Measurements from ENCODE around the gene MYO1C.
A peak's percentile ranks its signal among the peaks of the same experiment; 100 is the strongest.
"Not testable (repeated sequence)": the region's sequence is repeated elsewhere in the genome, so short reads cannot be mapped to it uniquely, and the experiment has no call there.

MYO1C gene

GRCh38 chr17:1492249-1493206, at the start of gene MYO1C:
MYO1C (minus strand) TSS chr17:1492686; CDS start chr17:1492487, 199 bp downstream.
- peak; percentile 87 for DNase-seq

GRCh38 chr17:1541367-1541904, 49.0 kb upstream of the MYO1C start:
- DNase-seq, result no peak

- DNase-seq, result no peak
Measured at GRCh38 chr17:1539811-1540210, 47.3 kb upstream of the MYO1C start.

GRCh38 chr17:1535737-1536136, 43.3 kb upstream of the MYO1C start:
- DNase-seq, result no peak

GRCh38 chr17:1533661-1534325, 41.3 kb upstream of the MYO1C start:
- DNase-seq, result no peak

GRCh38 chr17:1532836-1533602, 40.5 kb upstream of the MYO1C start:
- peak; percentile 76 for DNase-seq

- no peak for DNase-seq
Measured at GRCh38 chr17:1529863-1530262, 37.4 kb upstream of the MYO1C start.

GRCh38 chr17:1526876-1527275, 34.4 kb upstream of the MYO1C start:
- DNase-seq, result not testable (repeated sequence)

GRCh38 chr17:1522626-1523025, 30.1 kb upstream of the MYO1C start:
- DNase-seq, result no peak

GRCh38 chr17:1521086-1521640, 28.7 kb upstream of the MYO1C start:
- no peak for DNase-seq

GRCh38 chr17:1519678-1520077, 27.2 kb upstream of the MYO1C start:
- DNase-seq, result no peak

- no peak for DNase-seq
Measured at GRCh38 chr17:1518410-1518809, 25.9 kb upstream of the MYO1C start.

- peak; percentile 99 for DNase-seq
Measured at GRCh38 chr17:1516388-1517161, 24.1 kb upstream of the MYO1C start, which contains the start of gene INPP5K. INPP5K (minus strand) TSS chr17:1516612; CDS start chr17:1516499, 113 bp downstream.

- peak; percentile 91 for DNase-seq
Measured at GRCh38 chr17:1515640-1516387, 23.3 kb upstream of the MYO1C start.

GRCh38 chr17:1512351-1512750, 19.9 kb upstream of the MYO1C start:
- no peak for DNase-seq

- no peak for DNase-seq
Measured at GRCh38 chr17:1511756-1512321, 19.4 kb upstream of the MYO1C start.

- no peak for DNase-seq
Measured at GRCh38 chr17:1511290-1511689, 18.8 kb upstream of the MYO1C start.

- no peak for DNase-seq
Measured at GRCh38 chr17:1509290-1509881, 16.9 kb upstream of the MYO1C start.

- DNase-seq, result not testable (repeated sequence)
Measured at GRCh38 chr17:1508709-1509108, 16.2 kb upstream of the MYO1C start.

- DNase-seq, result no peak
Measured at GRCh38 chr17:1506649-1507267, 14.3 kb upstream of the MYO1C start.

Data from islet precursor cell (in vitro differentiated cells).